ENCODE measurements around the gene COX11. TPM values are rescaled to one million over a fixed set of nuclear protein-coding genes. Genes with fewer than 3 reads are reported as not detected.
A peak's percentile ranks its signal among the peaks of the same experiment; 100 is the strongest.

The COX11 gene
- total and polyA plus RNA-seq, 7 experiments from 2014 or later: 25.7 to 92.9 (median 74.9) TPM

- POLR2A ChIA-PET: no interaction called here
- H3K4me3 Mint-ChIP-seq: no peak overlapping the region
- intact Hi-C loops (cut with micrococcal nuclease): no loop called here
Measured at GRCh38 chr17:54971901-54972300, 3.4 kb upstream of the COX11 start.

GRCh38 chr17:54971147-54971546 lies 2.7 kb upstream of the COX11 start:
- Histone ChIP-seq H3K4me3 (ENCODE audit: low read length) (no peak overlapping the region), H3K27me3 (ENCODE audit: control insufficient read depth in 2 of 2, insufficient read depth in 2 of 2, low read length in 2 of 2) (no peaks in the 10 kb centered on the region), H3K27ac (ENCODE audit: low read depth, low read length) (no peak overlapping the region), H3K4me1 (ENCODE audit: control insufficient read depth in 2 of 2, insufficient read depth in 2 of 2, low read length in 2 of 2) (peaks cover 8 to 15% of the 10 kb centered on the region in 2 donors), H3K9me3 (ENCODE audit: control insufficient read depth in 2 of 3, low read length in 3 of 3) (no peaks in the 10 kb centered on the region), H3K36me3 (ENCODE audit: control insufficient read depth in 2 of 3, insufficient read depth in 3 of 3, low read length in 3 of 3) (peaks cover 0 to 7% (median 0%) of the 10 kb centered on the region in 3 experiments)
- ChIA-PET POLR2A (no interaction called here), CTCF (interaction anchor here (2.4 kb wide), 1 partner anchor 22 kb away, joined by 6 read pairs; no protein-coding TSS in a partner anchor)
- peaks cover 0 to 36% (median 27%) of the 10 kb centered on the region in 7 donors for H3K4me1 Mint-ChIP-seq
- no peak for ATAC-seq
- intact Hi-C loops (cut with micrococcal nuclease): no loop called here
- H3K27ac Mint-ChIP-seq: peak overlapping the region in 1 of 9 donors; percentile 12
- H3K27me3 Mint-ChIP-seq: no peaks in the 10 kb centered on the region
- no peak overlapping the region for H3K4me3 Mint-ChIP-seq
- DNase-seq: no peak
- no peaks in the 10 kb centered on the region for H3K9me3 Mint-ChIP-seq
- peaks cover 0 to 3% (median 0%) of the 10 kb centered on the region in 5 donors for H3K36me3 Mint-ChIP-seq

More at GRCh38 chr17:54971901-54972300, 3.4 kb upstream of the COX11 start:
- Mint-ChIP-seq H3K27ac (no peak overlapping the region), H3K9me3 (no peaks in the 10 kb centered on the region), H3K4me1 (peaks cover 0 to 32% (median 21%) of the 10 kb centered on the region in 7 donors), H3K27me3 (no peaks in the 10 kb centered on the region), H3K36me3 (peaks cover 0 to 3% (median 0%) of the 10 kb centered on the region in 5 donors)
- Histone ChIP-seq H3K9me3 (ENCODE audit: control insufficient read depth in 2 of 3, low read length in 3 of 3) (no peaks in the 10 kb centered on the region), H3K36me3 (ENCODE audit: control insufficient read depth in 2 of 3, insufficient read depth in 3 of 3, low read length in 3 of 3) (peaks cover 0 to 7% (median 0%) of the 10 kb centered on the region in 3 experiments), H3K27ac (ENCODE audit: low read depth, low read length) (no peak overlapping the region), H3K4me3 (ENCODE audit: low read length) (no peak overlapping the region), H3K4me1 (ENCODE audit: control insufficient read depth in 2 of 2, insufficient read depth in 2 of 2, low read length in 2 of 2) (peaks cover 8 to 13% of the 10 kb centered on the region in 2 donors), H3K27me3 (ENCODE audit: control insufficient read depth in 2 of 2, insufficient read depth in 2 of 2, low read length in 2 of 2) (no peaks in the 10 kb centered on the region)
- DNase-seq: no peak
- no peak for ATAC-seq
- CTCF ChIA-PET: interaction anchor here (2.4 kb wide), 1 partner anchor 21 kb away, joined by 6 read pairs; no protein-coding TSS in a partner anchor

- H3K4me3 Mint-ChIP-seq: peak overlapping the region in 2 of 10 donors; percentile 10 to 11
- POLR2A ChIA-PET: interaction anchor here (0.6 to 0.7 kb wide), 2 partner anchors 8 to 11 kb away, joined by 3 to 7 read pairs; no protein-coding TSS in a partner anchor
Measured at GRCh38 chr17:54969658-54970572, 1.5 kb upstream of the COX11 start.

GRCh38 chr17:54968988-54969332 lies 506 bp upstream of the COX11 start:
- intact Hi-C loops (cut with micrococcal nuclease): loop anchor here (1.0 to 10.0 kb wide), 9 partner anchors 24 to 782 kb away; partner anchors contain the start of genes HLF (in 2 of the 2) and PCTP (in 1 of the 2)
- ChIA-PET POLR2A (interaction anchor here (0.6 to 0.7 kb wide), 2 partner anchors 9 to 446 kb away, joined by 3 read pairs; no protein-coding TSS in a partner anchor), CTCF (interaction anchor here (1.1 kb wide), 1 partner anchor 23 kb away, joined by 3 read pairs; no protein-coding TSS in a partner anchor)
- Mint-ChIP-seq H3K27ac (no peak overlapping the region), H3K4me1 (peaks cover 5 to 41% (median 30%) of the 10 kb centered on the region in 7 donors), H3K4me3 (no peak overlapping the region), H3K36me3 (peaks cover 0 to 6% (median 0%) of the 10 kb centered on the region in 5 donors), H3K27me3 (no peaks in the 10 kb centered on the region), H3K9me3 (no peaks in the 10 kb centered on the region)
- peak overlapping the region; percentile 98 for H3K4me3 ChIP-seq (ENCODE audit: low read length)
- peak overlapping the region; percentile 85 for H3K27ac ChIP-seq (ENCODE audit: low read depth, low read length)
- DNase-seq: peak in 1 of 9 donors; percentile 40
- peaks cover 8 to 15% of the 10 kb centered on the region in 2 donors for H3K4me1 ChIP-seq (ENCODE audit: control insufficient read depth in 2 of 2, insufficient read depth in 2 of 2, low read length in 2 of 2)
- no peaks in the 10 kb centered on the region for H3K9me3 ChIP-seq (ENCODE audit: control insufficient read depth in 2 of 3, low read length in 3 of 3)
- H3K36me3 ChIP-seq (ENCODE audit: control insufficient read depth in 2 of 3, insufficient read depth in 3 of 3, low read length in 3 of 3): peaks cover 0 to 17% (median under 1%) of the 10 kb centered on the region in 3 experiments
- ATAC-seq: peak; percentile 21
- H3K27me3 ChIP-seq (ENCODE audit: control insufficient read depth in 2 of 2, insufficient read depth in 2 of 2, low read length in 2 of 2): no peaks in the 10 kb centered on the region

More at GRCh38 chr17:54969658-54970572, 1.5 kb upstream of the COX11 start:
- H3K9me3 ChIP-seq (ENCODE audit: control insufficient read depth in 2 of 3, low read length in 3 of 3): no peaks in the 10 kb centered on the region
- no peak for DNase-seq
- H3K4me1 ChIP-seq (ENCODE audit: control insufficient read depth in 2 of 2, insufficient read depth in 2 of 2, low read length in 2 of 2): peaks cover 8 to 15% of the 10 kb centered on the region in 2 donors
- no peaks in the 10 kb centered on the region for H3K9me3 Mint-ChIP-seq
- H3K27me3 Mint-ChIP-seq: no peaks in the 10 kb centered on the region
- no peaks in the 10 kb centered on the region for H3K27me3 ChIP-seq (ENCODE audit: control insufficient read depth in 2 of 2, insufficient read depth in 2 of 2, low read length in 2 of 2)
- intact Hi-C loops (cut with micrococcal nuclease): loop anchor here (5.0 to 10.0 kb wide), 2 partner anchors 295 to 607 kb away; partner anchors contain the start of gene HLF (in 1 of the 2)
- H3K27ac Mint-ChIP-seq: peak overlapping the region in 1 of 9 donors; percentile 34
- peaks cover 5 to 40% (median 30%) of the 10 kb centered on the region in 7 donors for H3K4me1 Mint-ChIP-seq
- H3K27ac ChIP-seq (ENCODE audit: low read depth, low read length): peak overlapping the region; percentile 85
- H3K36me3 Mint-ChIP-seq: peaks cover 0 to 6% (median 0%) of the 10 kb centered on the region in 5 donors
- H3K36me3 ChIP-seq (ENCODE audit: control insufficient read depth in 2 of 3, insufficient read depth in 3 of 3, low read length in 3 of 3): peaks cover 0 to 7% (median 0%) of the 10 kb centered on the region in 3 experiments
- ATAC-seq: no peak
- H3K4me3 ChIP-seq (ENCODE audit: low read length): peak overlapping the region; percentile 98
- CTCF ChIA-PET: interaction anchor here (1.1 to 2.4 kb wide), 2 partner anchors 22 to 23 kb away, joined by 3 to 6 read pairs; no protein-coding TSS in a partner anchor

GRCh38 chr17:54967621-54968261 lies 713 bp downstream of the COX11 start:
- Histone ChIP-seq H3K27ac (ENCODE audit: low read depth, low read length) (peak overlapping the region; percentile 85), H3K4me1 (ENCODE audit: control insufficient read depth in 2 of 2, insufficient read depth in 2 of 2, low read length in 2 of 2) (peaks cover 8 to 15% of the 10 kb centered on the region in 2 donors), H3K27me3 (ENCODE audit: control insufficient read depth in 2 of 2, insufficient read depth in 2 of 2, low read length in 2 of 2) (no peaks in the 10 kb centered on the region), H3K9me3 (ENCODE audit: control insufficient read depth in 2 of 3, low read length in 3 of 3) (no peaks in the 10 kb centered on the region), H3K4me3 (ENCODE audit: low read length) (peak overlapping the region; percentile 98), H3K36me3 (ENCODE audit: control insufficient read depth in 2 of 3, insufficient read depth in 3 of 3, low read length in 3 of 3) (peaks cover 0 to 28% (median 8%) of the 10 kb centered on the region in 3 experiments)
- no peak overlapping the region for H3K4me3 Mint-ChIP-seq
- H3K27me3 Mint-ChIP-seq: no peaks in the 10 kb centered on the region
- peaks cover 0 to 10% (median 3%) of the 10 kb centered on the region in 5 donors for H3K36me3 Mint-ChIP-seq
- peak; percentile 21 for ATAC-seq
- H3K9me3 Mint-ChIP-seq: no peaks in the 10 kb centered on the region
- ChIA-PET CTCF (interaction anchor here (0.7 kb wide), 1 partner anchor 59 kb away, joined by 3 read pairs; no protein-coding TSS in a partner anchor), POLR2A (interaction anchor here (1.0 kb wide), 1 partner anchor 9 kb away, joined by 3 read pairs; no protein-coding TSS in a partner anchor)
- peaks cover 5 to 41% (median 30%) of the 10 kb centered on the region in 7 donors for H3K4me1 Mint-ChIP-seq
- intact Hi-C loops (cut with micrococcal nuclease): loop anchor here (1.0 to 10.0 kb wide), 9 partner anchors 26 to 784 kb away; partner anchors contain the start of genes HLF (in 2 of the 2) and PCTP (in 1 of the 2)
- H3K27ac Mint-ChIP-seq: no peak overlapping the region
- DNase-seq: peak in 2 of 9 donors; percentile 0 to 46

- H3K4me1 ChIP-seq (ENCODE audit: control insufficient read depth in 2 of 2, insufficient read depth in 2 of 2, low read length in 2 of 2): no peaks in the 10 kb centered on the region
- ATAC-seq (no peak), DNase-seq (no peak)
- intact Hi-C loops (cut with micrococcal nuclease): no loop called here
- Mint-ChIP-seq H3K36me3 (peaks cover 14 to 31% (median 17%) of the 10 kb centered on the region in 5 donors), H3K4me1 (peaks cover 0 to 9% (median 0%) of the 10 kb centered on the region in 7 donors), H3K9me3 (no peaks in the 10 kb centered on the region), H3K27ac (peak overlapping the region in 5 of 9 donors; percentile 9 to 69 (median 36)), H3K4me3 (no peak overlapping the region), H3K27me3 (no peaks in the 10 kb centered on the region)
- no peak overlapping the region for H3K27ac ChIP-seq (ENCODE audit: low read depth, low read length)
- no peaks in the 10 kb centered on the region for H3K27me3 ChIP-seq (ENCODE audit: control insufficient read depth in 2 of 2, insufficient read depth in 2 of 2, low read length in 2 of 2)
- ChIA-PET CTCF (no interaction called here), POLR2A (no interaction called here)
- peaks cover 0 to 27% (median 7%) of the 10 kb centered on the region in 3 experiments for H3K36me3 ChIP-seq (ENCODE audit: control insufficient read depth in 2 of 3, insufficient read depth in 3 of 3, low read length in 3 of 3)
- no peak overlapping the region for H3K4me3 ChIP-seq (ENCODE audit: low read length)
- no peaks in the 10 kb centered on the region for H3K9me3 ChIP-seq (ENCODE audit: control insufficient read depth in 2 of 3, low read length in 3 of 3)
Measured at GRCh38 chr17:54956791-54957190, 11.7 kb downstream of the COX11 start.
